HG03575 (cell line): ENCODE results near the gene ADGRG1.

Source experiments
- ATAC-seq: cut with Tn5 transposase; IDR thresholded peaks from one replicate; pipeline ENCODE4 v1.9.1; 2021; ENCODE audit not compliant: unreplicated experiment, insufficient number of reproducible peaks, low FRiP score; ENCODE audit errors: extremely low read depth

Gene ADGRG1

DNA sequence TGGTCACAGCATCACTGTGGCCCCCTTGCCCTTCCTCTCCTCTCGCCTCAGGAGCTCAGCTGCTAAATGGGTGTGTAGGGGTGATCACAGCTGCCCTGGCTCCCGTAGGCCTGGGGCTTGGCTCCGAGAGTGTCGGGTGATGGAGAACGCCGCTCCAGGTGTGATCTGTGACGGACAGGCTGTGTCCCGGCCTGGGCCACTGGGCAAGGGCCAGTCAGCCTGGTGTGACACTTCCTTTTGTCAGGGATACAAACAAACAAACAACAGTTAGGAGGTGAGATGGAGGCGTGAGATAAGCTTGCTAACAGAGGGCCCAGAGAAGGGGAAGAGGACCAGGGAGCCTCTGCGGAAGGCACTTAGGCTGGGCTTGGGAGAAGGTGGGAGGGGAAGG lies 2.0 kb downstream of the ADGRG1 start:
- no peak for ATAC-seq

DNA sequence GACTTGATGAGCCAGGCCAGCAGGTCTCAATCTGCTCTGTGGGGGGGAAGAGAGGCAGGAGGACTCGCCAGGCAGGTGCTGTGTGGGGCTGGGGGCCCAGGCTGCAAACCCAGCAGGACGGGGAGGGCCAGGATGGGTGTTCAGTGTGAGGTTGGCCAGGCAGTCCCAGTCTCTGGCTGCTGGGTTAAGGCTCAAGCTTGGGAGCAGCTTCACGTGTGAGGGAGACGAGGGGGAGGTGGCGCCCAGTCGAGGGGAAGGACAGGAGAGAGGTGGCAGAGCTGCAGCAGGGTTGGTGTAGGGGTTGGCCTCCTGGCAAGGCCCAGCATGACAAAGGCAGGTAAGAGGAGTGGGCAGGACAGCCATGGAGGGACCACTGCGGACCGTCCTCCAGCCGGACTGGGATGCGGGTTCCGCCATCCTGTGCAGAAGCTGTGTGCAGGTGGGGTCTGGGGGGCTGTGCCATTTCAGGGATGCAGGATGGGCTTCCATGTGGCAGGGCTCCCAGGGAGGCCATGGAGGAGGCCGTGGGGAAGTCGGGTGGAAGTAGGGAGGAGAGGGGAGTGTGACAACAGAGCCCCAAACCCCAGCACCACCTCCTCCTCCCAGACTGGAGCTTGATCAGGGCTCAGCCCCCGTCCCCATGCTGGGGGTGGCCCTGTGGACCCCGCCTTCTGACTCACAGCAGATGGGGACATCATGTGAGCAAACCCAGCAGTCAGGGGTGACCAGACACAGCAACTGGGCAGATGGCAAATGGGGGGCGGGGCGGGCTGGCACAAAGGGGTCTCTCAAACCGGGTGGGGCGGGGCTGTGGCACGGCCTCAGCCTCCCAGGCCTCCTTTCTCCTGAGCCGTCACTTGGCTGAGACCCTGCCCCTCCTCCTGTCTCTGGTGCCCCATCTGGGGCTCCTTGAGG lies 2.8 kb downstream of the ADGRG1 start:
- no peak for ATAC-seq

DNA sequence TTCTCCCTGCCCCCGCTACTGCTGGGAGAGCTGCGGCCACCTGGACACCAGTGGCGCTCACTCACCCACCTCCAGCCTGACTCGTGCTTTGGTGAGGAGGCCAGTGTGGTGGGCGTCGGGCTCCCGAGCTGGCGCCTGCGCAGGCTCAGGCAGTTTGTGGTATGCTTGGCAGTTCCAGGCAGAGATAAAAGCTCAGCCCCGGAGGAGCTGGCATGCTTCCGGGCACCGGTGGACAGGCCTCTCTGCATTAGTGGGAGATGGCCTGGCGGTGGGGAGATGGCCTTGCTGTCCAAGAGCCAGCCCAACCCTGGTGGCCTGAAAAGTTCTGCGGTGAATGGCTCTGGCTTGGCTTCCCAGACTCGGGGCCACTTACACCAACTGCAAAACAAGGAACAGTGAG lies 4.1 kb downstream of the ADGRG1 start:
- ATAC-seq, result no peak

DNA sequence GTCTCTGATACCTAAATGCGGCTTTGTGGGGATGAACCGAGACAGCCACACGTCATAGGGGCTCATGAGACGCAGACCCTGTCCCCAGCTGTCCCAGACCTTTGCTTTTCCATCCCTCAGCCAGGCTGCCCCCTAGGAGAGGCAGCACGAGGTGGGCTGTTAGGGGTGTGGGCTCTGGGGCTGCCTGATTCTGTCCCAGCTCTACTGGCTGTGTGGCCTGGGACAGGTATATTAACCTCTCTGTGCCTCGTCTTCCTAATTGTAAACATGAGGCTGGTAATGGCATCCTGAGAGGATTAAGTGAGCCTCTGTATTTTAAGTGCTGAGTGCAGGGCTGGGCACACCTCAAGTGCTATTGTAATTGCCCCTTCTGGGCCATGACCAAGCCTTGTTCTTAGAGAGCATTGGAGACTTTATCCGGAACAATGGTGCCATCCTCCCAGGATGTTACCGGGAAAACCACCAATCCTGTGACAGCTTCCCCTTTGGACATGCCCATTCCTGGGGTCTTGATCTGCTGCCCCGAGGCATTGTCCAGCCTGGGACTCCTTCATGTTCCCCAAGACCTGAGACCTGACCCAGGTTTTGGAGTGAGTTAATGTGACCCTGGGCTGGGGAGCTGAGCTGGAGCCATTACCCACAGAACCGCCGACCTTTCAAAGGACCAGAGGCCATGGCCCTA lies 5.1 kb downstream of the ADGRG1 start:
- no peak for ATAC-seq

DNA sequence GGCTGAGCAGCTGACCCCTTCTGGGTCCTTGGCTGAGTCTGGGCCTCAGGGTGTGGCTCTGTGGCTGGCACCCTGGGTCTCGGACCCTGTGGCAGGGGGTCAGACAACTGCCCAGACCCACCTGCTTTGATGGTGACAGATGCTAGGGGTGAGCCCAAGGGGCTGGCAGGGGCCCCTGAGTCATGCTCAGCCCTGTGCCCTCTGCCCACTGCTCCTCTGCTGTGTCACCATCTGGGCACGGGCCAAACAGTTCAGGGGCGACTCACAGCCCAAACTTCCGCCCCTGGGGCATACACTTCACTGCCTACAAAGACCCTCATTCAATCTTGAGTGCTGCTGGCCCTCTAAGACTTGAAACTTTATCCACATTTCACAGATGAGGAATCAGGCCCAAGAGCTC lies 5.7 kb downstream of the ADGRG1 start:
- no peak for ATAC-seq

DNA sequence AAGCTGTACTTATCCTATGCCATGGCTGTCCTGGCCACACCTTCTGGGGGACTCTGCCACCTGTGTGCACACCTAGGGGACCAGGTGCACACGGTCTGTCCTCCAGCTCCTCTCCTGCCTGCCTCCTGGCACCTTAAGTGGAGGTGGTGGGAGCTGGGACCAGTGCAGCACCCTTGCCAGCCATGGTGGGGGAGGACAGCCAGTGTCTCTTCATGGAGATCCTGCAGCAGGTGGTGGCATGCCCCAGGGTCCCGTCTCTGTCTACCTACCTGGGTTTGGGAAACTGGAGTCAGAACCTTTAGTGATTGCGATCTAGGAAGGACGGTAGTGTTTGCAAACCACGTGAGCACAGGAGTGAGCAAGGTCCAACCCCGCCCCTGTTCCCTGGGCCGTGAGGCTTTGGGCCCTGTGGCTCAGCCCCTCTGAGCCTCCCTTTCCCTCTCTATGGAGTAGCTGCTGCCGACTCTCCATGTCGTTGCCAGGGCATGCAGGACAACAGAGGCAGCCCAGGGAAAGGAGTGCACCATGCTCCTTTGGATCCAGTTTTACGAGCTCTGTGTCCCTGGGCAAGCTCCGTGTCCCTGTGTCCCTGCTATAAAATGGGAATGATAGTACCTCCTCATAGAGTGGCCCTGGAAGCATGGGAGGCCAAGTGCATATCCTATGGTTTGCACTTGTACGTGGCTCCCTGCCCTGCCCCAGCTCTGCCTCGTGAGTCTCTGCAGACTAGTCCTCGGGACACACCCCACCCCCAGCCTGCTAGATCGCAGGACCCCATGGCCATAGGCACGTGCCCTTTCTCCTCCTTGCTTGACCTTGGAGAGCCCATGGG lies 7.1 kb downstream of the ADGRG1 start:
- no peak for ATAC-seq

DNA sequence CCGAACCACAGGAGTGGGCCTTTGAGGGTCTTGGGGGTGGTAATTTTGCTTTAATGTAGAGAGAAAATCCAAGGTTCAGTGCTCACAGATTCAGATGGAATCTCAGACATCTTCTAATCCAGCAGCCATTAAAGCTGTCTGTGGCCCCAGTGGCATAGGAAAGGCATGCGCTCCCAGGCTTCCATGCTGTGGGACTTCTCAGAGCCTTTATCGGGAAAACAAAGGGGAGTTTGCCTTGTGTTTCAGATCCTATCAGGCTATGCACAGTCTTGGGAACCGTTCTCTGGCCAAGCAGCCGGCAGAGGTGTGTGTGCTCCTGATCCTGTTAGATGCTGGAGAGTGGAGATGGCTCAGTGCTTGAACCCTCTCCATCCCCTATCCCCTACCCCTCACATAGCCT lies 7.8 kb downstream of the ADGRG1 start:
- ATAC-seq, result no peak

DNA sequence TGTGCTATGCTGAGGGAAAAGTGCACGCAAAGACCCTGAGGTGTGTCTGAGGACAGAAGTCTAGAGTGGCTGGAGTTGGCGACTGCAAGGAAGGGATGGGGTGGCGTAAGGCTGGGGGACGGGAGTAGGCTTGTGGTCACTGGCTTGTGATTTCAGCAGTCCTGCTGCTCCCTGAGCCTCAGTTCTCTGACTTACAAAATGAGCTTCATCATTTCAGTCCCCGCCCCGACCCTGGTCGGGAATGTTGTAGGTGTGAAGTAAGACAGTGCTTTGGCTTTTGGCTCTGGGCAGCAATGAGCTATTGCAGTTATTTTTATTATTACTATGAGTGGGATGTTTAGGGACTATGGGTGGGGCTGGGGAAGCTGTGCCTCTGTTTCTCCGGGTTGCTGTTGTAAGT lies 8.6 kb downstream of the ADGRG1 start:
- ATAC-seq, result no peak

DNA sequence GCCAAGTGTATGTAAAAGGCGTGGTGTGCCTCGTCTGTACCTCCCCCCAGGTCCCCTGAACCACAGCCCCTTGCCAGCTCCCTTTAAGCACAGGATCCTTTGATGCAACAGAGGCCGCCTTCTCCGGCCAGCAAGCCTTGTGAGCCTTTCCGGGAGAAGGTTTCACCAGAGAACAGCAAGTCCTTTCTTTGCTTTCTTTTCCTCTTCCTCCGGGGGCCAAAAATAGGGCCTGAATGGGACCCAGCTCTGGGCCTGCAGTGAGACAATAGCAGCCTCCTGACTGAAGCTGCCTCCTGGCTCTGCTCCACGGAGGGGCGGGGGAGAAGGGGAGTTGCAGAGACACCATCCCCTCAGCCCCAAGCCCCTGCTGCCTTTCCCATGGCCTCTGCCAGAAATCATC lies 9.0 kb downstream of the ADGRG1 start:
- no peak for ATAC-seq

DNA sequence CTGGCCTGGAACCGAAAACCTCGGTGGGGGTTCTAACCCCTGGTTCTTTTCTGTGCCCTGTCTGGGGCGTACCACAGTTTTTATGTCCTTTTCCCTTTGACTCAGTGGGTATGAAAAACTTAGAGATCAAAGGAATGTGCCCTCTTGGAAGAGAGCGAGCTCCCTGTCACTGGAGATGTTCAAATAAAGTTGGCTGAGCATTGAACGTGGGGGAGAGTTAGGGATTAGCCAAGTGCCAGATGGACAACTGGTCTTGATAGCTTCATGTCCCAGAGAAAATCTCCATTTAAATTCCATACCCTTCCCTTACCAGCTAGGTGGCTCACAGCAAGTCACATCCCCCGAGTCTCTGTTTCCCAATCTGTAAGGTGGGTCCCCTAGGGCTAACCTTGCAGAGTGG lies 9.5 kb downstream of the ADGRG1 start:
- no peak for ATAC-seq

DNA sequence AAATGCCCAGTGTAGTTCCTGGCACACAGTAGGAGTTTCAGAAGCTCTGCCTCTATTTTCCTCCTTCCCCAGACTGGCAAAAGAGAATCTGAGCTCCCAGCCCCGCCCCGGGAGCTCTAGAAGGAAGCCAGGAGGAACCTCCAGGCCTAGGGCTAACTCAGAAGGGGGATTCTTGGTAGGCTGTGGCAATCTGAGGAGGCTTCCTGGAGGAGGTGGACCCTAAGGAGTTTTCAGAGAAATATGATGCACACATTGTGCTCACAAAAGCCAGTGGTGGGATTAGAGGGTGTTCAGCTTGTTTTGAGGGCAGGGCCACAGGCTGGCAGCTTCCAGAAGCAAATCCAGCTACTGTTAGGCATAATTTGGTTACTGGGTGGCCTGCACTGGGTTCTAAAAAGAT lies 10.0 kb downstream of the ADGRG1 start:
- no peak for ATAC-seq

DNA sequence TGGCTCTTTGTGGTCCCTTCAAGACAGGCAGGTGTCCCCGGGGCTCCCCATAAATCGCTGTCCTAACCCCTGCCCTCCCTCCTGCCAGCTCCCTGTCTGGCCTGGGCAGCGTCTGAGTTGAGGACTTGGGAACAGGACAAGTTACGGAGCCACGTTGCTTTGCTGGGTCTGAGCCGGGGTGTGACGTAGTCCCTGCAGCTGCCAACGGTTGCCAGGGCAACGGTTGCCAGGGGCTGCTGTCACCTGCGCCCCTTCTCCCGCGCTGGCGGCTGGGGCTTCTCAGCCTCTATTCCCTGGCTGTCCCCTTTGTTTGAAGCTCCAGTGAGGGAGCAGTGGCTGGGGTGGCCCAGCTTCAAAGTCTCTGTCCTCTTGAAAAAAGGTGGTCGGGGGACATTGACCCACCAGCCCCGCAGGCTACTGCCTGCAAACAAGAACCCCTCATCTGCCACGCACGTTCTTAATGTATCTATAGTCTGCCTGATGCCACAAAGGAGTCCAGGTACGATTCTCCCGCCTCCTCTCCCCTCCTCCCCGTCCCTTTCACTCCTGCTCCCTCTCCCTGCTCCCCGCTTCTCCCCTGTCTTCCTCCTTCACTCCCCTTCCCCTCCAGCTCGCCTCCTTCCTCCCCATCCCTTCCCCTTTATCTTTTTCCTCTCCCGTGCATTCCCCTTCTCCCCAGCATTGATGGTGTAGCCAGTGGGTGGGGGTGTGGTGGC lies 10.9 kb downstream of the ADGRG1 start:
- no peak for ATAC-seq

DNA sequence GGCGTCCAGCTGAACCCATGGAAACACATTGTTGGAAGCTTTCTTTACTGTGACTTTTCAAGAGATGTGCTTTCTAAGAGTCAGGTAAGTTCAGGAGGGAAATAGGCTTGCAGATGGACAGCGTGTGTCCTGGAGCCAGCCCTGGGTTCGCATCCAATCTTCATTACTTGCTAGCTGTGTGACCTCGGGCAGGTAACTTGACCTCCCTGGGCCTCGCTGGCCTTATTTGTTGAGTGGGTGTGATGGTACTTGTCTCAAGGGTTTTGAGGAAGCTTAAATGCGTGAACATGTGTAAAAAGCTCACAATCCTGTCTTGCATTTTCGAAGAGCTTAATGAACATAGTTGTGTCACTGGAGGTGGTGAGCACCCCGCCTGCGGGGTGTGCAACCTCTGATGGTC lies 11.8 kb downstream of the ADGRG1 start:
- ATAC-seq, result no peak

DNA sequence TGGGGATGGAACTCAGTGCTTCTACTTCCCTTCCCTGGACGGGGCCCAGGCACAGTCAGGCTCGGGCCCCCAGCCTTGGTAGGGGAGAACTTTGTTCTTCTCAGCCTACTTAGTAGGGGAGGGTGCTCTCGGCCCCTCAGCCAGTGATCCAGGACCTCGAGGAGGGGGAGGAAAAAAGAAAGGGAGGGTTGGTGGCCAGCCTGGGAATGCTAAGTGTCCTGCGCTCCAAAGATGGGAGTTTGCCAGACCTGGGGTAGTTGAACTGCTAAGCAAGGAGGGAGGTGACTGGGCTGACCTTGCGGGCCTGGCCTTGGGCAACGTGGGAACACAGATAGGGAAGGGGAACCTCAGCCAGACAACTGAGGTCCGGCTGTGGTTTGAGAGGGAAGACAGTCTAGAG lies 12.2 kb downstream of the ADGRG1 start:
- ATAC-seq, result no peak

DNA sequence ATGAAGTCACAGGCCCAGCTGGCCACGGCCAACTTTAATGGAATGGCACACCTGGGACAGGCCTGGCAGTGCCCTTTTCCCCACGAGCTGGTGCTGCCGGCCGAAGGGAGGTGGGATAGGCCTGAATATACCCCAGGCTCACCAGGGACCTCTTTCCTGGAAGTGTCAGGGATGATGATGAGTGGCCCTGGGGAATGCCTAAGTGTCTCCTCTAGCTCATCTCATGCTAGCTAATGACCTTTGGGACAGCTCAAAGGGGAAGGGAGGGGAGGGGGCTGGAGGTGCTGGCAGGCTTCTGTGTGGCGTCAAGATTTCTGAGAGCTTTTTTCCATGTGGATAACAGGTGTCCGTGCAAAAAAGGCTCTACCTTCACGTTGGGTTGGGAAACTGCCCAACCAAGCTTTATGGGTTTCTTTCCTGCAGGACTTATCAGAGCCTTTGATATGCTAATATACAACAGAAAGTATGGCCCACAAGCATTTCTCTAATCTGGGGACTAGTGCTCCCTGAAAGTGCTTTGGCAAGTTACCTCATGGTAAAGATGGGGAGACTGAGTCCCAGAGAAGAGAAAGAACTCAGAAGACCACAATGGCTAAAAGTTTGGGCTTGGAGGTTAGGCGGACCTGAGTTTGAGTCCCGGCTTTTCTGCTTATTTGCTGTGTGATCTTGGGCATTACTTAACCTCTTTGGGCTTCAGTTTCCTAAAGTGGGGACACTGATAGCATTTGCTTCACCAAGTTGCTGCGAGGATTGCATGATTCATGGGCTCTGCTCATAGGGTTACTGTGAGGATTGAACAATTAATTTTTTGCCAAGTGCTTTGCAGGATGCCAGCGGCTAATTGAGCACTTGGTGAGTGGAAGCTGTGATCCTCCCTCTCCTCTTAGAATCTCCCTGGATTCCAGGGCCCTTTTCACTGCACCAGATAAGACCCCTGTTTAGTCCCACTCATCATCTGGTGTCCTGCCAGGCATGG lies 14.0 kb downstream of the ADGRG1 start:
- ATAC-seq, result no peak

DNA sequence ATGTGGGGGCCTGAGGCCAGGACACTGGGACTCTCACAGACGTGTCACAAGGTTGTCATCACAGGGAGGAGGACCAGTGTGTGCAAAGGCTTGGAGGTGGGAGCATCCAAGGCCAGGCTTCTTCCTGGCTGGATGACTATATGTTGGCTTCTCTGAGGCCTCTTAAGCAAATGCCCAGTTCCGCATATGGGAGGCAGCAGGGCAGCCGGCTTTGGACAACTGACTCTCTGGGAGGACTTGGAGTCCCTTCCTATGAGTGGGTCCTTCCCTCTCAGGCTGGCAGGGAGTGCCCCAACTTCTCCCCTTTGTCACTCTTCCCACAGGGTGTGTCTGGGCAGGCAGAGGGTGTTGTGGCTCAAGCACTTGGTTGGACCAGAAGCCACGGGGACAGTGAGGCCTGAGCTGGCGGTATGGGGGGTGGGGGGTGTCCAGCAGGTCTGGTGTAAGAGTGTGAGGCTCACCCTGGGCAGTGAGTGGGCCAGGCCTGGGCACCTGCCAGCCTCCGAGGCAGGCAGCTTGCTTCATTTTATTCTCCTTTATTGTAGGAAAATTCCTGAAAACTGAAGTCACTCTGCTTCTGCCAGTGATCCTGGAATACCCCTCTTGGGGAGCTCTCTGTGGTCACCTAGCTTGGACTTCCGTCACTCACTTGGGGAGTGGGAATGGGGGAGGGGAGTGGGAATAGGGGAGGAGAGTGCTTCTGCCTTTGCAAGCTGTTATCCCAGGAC lies 14.9 kb downstream of the ADGRG1 start:
- no peak for ATAC-seq

DNA sequence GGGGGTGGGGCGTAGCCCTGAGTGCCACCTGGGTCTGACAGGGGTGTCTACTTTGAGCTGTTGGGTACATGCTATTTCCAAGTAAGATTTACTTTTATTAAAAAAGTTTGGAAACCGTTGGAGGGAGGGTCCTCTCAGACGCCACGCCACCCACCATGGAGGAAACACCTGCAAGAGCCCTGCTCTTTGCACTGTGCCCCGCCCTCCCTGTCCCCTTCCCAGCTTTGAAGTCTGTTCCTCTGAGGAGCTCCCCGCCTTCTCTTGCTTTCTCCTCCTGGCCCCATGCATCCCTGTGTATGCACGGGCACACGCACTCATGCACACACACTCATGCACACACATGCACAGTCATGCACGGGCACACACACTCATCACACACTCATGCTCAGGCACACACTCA lies 15.5 kb downstream of the ADGRG1 start:
- no peak for ATAC-seq
